HCT116 (cell line): ENCODE data around the gene CDH3. TPM values are rescaled to one million over a fixed set of nuclear protein-coding genes. Genes with fewer than 3 reads are reported as not detected.

Source experiments
- ATAC-seq: fragments of 200-7000 bp; cut with Tn5 transposase; 2 replicates; pipeline ENCODE4 v1.9.1; 2020; ENCODE audit warnings: mild to moderate bottlenecking, moderate library complexity
- BruUV-seq: library from RNA; stranded (reverse); fragments of 400-500 nt; replicated peaks from 2 replicates; lab custom pipeline; 2021; lab: Mats Ljungman, UMichigan
- CTCF ChIA-PET: fragments of 300-600 bp; sonication (Branson Sonifier 250); formaldehyde crosslinking; loops from one replicate; lab custom pipeline; 2021; ENCODE audit warnings: antibody characterized with exemption; lab: Charles Lee
- POLR2A ChIA-PET: fragments of 300-600, 350-600 bp; sonication (Branson Sonifier 250); formaldehyde crosslinking; loops from one replicate; lab custom pipeline; 2021; ENCODE audit warnings: antibody characterized with exemption; lab: Charles Lee
- RAD21 ChIA-PET, 2 experiments: fragments of 300-600 bp; sonication (Branson Sonifier 250); formaldehyde crosslinking; loops; one replicate each; lab custom pipeline; 2023; ENCODE audit warnings: low total read pairs in 2 of 2; ENCODE audit not compliant: uncharacterized antibody in 2 of 2, unreplicated experiment in 2 of 2, low non-redundant PET in 1 of 2; lab: Charles Lee
- DNase-seq: peaks from one replicate; pipeline ENCODE4 v3.0.0-alpha.2; 2010; ENCODE audit warnings: low read depth, low spot score
- H2AFZ ChIP-seq: fragments of 200-600 bp; shearing (Covaris generic), sonication (generic); 2 replicates; pipeline ENCODE4 v1.6.1; 2017; ENCODE audit warnings: low read depth, mixed run types, mixed read lengths, antibody characterized with exemption, low read length; ENCODE audit not compliant: poor library complexity, severe bottlenecking
- H3K27ac ChIP-seq: 2 replicates; pipeline ENCODE4 v1.5.1; 2012; ENCODE audit warnings: low read depth, low read length
- H3K27me3 ChIP-seq: fragments of 200-600 bp; sonication (generic); 2 replicates; pipeline ENCODE4 v1.6.1; 2016; ENCODE audit warnings: mixed run types, low read length, mixed read lengths; ENCODE audit not compliant: insufficient read depth
- H3K36me3 ChIP-seq, 2 experiments: fragments of 200-500 bp in 1 of 2; fragments of 200-600 bp in 1 of 2; sonication (Bioruptor generic) in 1 of 2; sonication (generic) in 1 of 2; 2 replicates each; pipeline versions ENCODE4 v1.5.1 to v1.6.1; 2014 to 2016; ENCODE audit warnings: low read length in 2 of 2, inconsistent platforms in 1 of 2, mixed read lengths in 1 of 2, mixed run types in 1 of 2; ENCODE audit not compliant: insufficient read depth in 2 of 2, control insufficient read depth in 1 of 2
- H3K4me1 ChIP-seq, 2 experiments: fragments of 200-600 bp in 1 of 2; sonication (generic) in 1 of 2; 2 replicates each; pipeline versions ENCODE4 v1.5.1 to v1.6.1; 2012 to 2017; ENCODE audit warnings: low read length in 2 of 2, inconsistent platforms in 1 of 2, mild to moderate bottlenecking in 1 of 2, mixed read lengths in 1 of 2, mixed run types in 1 of 2, moderate library complexity in 1 of 2; ENCODE audit not compliant: insufficient read depth in 2 of 2, control insufficient read depth in 1 of 2
- H3K4me2 ChIP-seq: fragments of 200-600 bp; sonication (generic); 2 replicates; pipeline ENCODE4 v1.6.1; 2017; ENCODE audit warnings: mixed run types, low read length, mixed read lengths
- H3K4me3 ChIP-seq, 2 experiments: fragments of 200-600 bp in 1 of 2; sonication (generic) in 1 of 2; replicated peaks in 1 of 2; 2 replicates each; pipeline ENCODE4 v1.5.1; 2011 to 2016; ENCODE audit warnings: low read length in 2 of 2, control low read depth in 1 of 2, low read depth in 1 of 2, mild to moderate bottlenecking in 1 of 2, mixed read lengths in 1 of 2, mixed run types in 1 of 2
- H3K79me2 ChIP-seq: fragments of 200-600 bp; sonication (generic); 2 replicates; pipeline ENCODE4 v1.6.1; 2017; ENCODE audit warnings: mild to moderate bottlenecking, mixed run types, low read length, moderate library complexity, mixed read lengths; ENCODE audit not compliant: insufficient read depth
- H3K9ac ChIP-seq: fragments of 200-600 bp; sonication (generic); 2 replicates; pipeline ENCODE4 v1.6.1; 2016; ENCODE audit warnings: low read length, mixed read lengths
- H3K9me2 ChIP-seq: fragments of 200-600 bp; sonication (generic), shearing (Covaris generic); 2 replicates; pipeline ENCODE4 v1.6.1; 2017; ENCODE audit warnings: mixed run types, mild to moderate bottlenecking, moderate library complexity; ENCODE audit not compliant: insufficient read depth
- H3K9me3 ChIP-seq, 2 experiments: fragments of 200-500 bp in 1 of 2; fragments of 200-600 bp in 1 of 2; sonication (Bioruptor generic) in 1 of 2; sonication (generic) in 1 of 2; 2 replicates each; pipeline ENCODE4 v1.6.1; 2014 to 2017; ENCODE audit warnings: low read length in 2 of 2, mixed read lengths in 2 of 2, inconsistent platforms in 1 of 2, low read depth in 1 of 2, mild to moderate bottlenecking in 1 of 2, mixed run types in 1 of 2, moderate library complexity in 1 of 2; ENCODE audit not compliant: control insufficient read depth in 1 of 2, insufficient read depth in 1 of 2
- H4K20me1 ChIP-seq: fragments of 200-600 bp; sonication (generic), shearing (Covaris generic); 2 replicates; pipeline ENCODE4 v1.6.1; 2017; ENCODE audit warnings: mixed run types, mild to moderate bottlenecking, moderate library complexity; ENCODE audit not compliant: insufficient read depth
- CBX3 ChIP-seq: IDR thresholded peaks from 2 replicates; pipeline ENCODE4 v1.6.1; 2012; ENCODE audit warnings: low read depth
- EGR1 ChIP-seq: IDR thresholded peaks from 2 replicates; pipeline ENCODE4 v1.6.1; 2012; ENCODE audit warnings: low read depth
- ELF1 ChIP-seq: IDR thresholded peaks from 2 replicates; pipeline ENCODE4 v1.6.1; 2012; ENCODE audit warnings: low read depth, borderline replicate concordance
- EZH2 ChIP-seq: fragments of 200-600 bp; sonication (generic); IDR thresholded peaks from 2 replicates; pipeline ENCODE4 v1.6.1; 2017; ENCODE audit warnings: antibody characterized with exemption, mixed run types
- FOSL1 ChIP-seq: IDR thresholded peaks from 2 replicates; pipeline ENCODE4 v1.6.1; 2012; ENCODE audit warnings: low read depth
- MAX ChIP-seq: IDR thresholded peaks from 2 replicates; pipeline ENCODE4 v1.6.1; 2012
- POLR2A ChIP-seq: IDR thresholded peaks from 2 replicates; pipeline ENCODE4 v1.7.0; 2011; ENCODE audit warnings: borderline replicate concordance; ENCODE audit not compliant: insufficient read depth, insufficient read length; ENCODE audit errors: extremely low read depth
- RAD21 ChIP-seq: IDR thresholded peaks from 2 replicates; pipeline ENCODE4 v1.6.1; 2012; ENCODE audit warnings: low read depth, mild to moderate bottlenecking
- REST ChIP-seq: IDR thresholded peaks from 2 replicates; pipeline ENCODE4 v1.6.1; 2012; ENCODE audit warnings: low read depth
- SIN3A ChIP-seq: IDR thresholded peaks from 2 replicates; pipeline ENCODE4 v1.6.1; 2012; ENCODE audit warnings: low read depth
- SRF ChIP-seq: IDR thresholded peaks from 2 replicates; pipeline ENCODE4 v1.6.1; 2012; ENCODE audit warnings: low read depth
- TCF7L2 ChIP-seq: IDR thresholded peaks from 2 replicates; pipeline ENCODE4 v1.7.0; 2011; ENCODE audit warnings: borderline replicate concordance, inconsistent platforms; ENCODE audit not compliant: insufficient read depth, insufficient read length; ENCODE audit errors: extremely low read depth
- YY1 ChIP-seq: IDR thresholded peaks from 2 replicates; pipeline ENCODE4 v1.6.1; 2011; ENCODE audit warnings: low read length, low read depth, moderate library complexity, mild to moderate bottlenecking; ENCODE audit not compliant: insufficient replicate concordance; ENCODE audit errors: extremely low read depth
- ZBTB33 ChIP-seq: IDR thresholded peaks from 2 replicates; pipeline ENCODE4 v1.6.1; 2011; ENCODE audit warnings: mild to moderate bottlenecking, low read length, moderate library complexity; ENCODE audit not compliant: insufficient replicate concordance; ENCODE audit errors: extremely low read depth
- ZNF274 ChIP-seq: fragments of 200-500 bp; sonication (Bioruptor generic); IDR thresholded peaks from 2 replicates; pipeline ENCODE4 v1.6.1; 2014; ENCODE audit warnings: mild to moderate bottlenecking, low read depth, low read length, inconsistent platforms
- intact Hi-C: fragments of 100-400 bp; cut with micrococcal nuclease; formaldehyde crosslinking; loops from 2 replicates; pipeline ENCODE4 v1.10.0; 2022
- total RNA-seq: library from RNA; stranded (reverse); gene quantifications from one replicate; pipeline ENCODE4 v1.2.1, GENCODE V29; 2021; ENCODE audit not compliant: unreplicated experiment
- TF ChIP-seq, protein P1 (sequence below): IDR thresholded peaks from 2 replicates; pipeline ENCODE4 v1.6.1; 2012

Gene CDH3
- total RNA-seq, 1 experiment from 2014 or later = 94.7 TPM

DNA sequence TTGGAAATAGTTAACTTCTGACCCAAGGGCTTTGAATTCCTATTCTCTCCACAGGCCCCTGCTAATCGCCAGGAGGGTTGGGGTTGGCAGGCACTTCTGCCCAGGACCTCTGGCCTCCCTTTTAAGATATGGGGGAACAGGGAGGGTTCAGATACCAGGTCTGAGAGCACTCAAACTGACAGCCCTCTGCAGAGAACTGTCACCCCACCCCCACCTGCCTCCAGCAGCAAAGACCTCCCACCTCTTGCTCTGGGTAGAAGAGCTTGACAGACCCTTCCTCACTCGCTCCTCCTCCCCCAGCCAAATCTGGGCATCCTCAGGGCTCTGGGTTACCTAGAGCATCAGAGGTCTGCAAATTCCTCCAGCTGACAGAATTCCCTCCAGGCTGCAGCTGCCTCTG lies 11.6 kb downstream of the CDH3 start:
- POLR2A ChIA-PET = no interaction called here

DNA sequence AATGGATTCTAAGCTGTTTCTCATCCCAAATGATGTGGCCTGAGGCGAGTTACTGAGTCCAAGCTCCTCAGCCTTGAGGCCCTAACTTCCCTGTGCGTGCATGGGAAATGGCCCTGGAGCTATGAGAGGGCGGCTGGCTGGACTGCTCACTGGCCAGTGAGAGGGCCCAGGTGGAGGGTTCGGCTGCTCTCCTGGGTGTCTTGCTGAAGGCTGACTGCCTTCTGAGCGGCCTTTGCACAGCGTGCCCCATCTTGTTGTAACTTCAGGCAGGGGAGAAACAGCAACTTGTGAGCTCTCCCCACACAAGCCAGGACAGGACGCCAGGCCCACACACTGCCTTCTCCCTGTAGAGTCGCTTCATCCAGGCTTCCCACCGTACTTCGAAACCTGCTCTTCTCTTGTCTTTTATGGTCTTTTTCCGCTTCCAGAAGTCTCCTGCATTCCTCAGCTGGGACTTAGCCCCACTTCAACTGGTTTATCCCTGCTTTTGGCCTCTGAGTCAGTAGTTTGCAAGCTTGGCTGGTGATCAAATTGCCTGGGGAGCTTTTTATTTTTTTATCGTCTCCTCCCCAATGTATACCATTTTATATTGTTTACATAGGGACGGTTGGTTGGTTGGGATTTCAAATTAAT lies 13.3 kb downstream of the CDH3 start:
- Histone ChIP-seq H3K4me3 (peak overlapping the region; percentile 12 to 40), H3K4me1 (peaks cover 60 to 84% of the 10 kb centered on the region in 2 experiments), H4K20me1 (no peaks in the 10 kb centered on the region), H3K27me3 (no peaks in the 10 kb centered on the region), H2AFZ (no peak overlapping the region), H3K9me3 (no peaks in the 10 kb centered on the region), H3K27ac (peak overlapping the region; percentile 80), H3K4me2 (peak overlapping the region; percentile 74), H3K9ac (peak overlapping the region; percentile 62), H3K79me2 (peaks cover 66% of the 10 kb centered on the region), H3K36me3 (no peaks in the 10 kb centered on the region), H3K9me2 (no peaks in the 10 kb centered on the region)
- intact Hi-C loops = no loop called here
- CTCF ChIA-PET = interaction anchor here (1.2 to 1.4 kb wide), 2 partner anchors 14 to 68 kb away, joined by 6 to 8 read pairs; partner anchors contain the start of gene CDH3
- POLR2A ChIA-PET = interaction anchor here (1.3 to 1.5 kb wide), 4 partner anchors 10 to 78 kb away, joined by 4 to 8 read pairs (median 6); partner anchors contain the start of gene CDH1
- peak; percentile 83 for DNase-seq
- no TSS peak for BruUV-seq
- RAD21 ChIA-PET = interaction anchor here (0.5 to 1.2 kb wide), 4 partner anchors 12 to 67 kb away, joined by 3 to 5 read pairs (median 4); no protein-coding TSS in a partner anchor
- peak; percentile 82 for ATAC-seq
- TF ChIP-seq, protein P1, sequence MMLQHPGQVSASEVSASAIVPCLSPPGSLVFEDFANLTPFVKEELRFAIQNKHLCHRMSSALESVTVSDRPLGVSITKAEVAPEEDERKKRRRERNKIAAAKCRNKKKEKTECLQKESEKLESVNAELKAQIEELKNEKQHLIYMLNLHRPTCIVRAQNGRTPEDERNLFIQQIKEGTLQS = no peak
- TF ChIP-seq ELF1 = no peak
- TF ChIP-seq FOSL1 = peak; percentile 74
- no peak for TF ChIP-seq ZBTB33
- no peak for TF ChIP-seq REST
- TF ChIP-seq EGR1 = no peak
- TF ChIP-seq YY1 = peak; percentile 34
- TF ChIP-seq MAX = no peak; the same call in 1 of the 2 replicates

More for the DNA sequence above, 11.6 kb downstream of the CDH3 start:
- Histone ChIP-seq H2AFZ (no peak overlapping the region), H3K27ac (no peak overlapping the region), H3K9me2 (no peaks in the 10 kb centered on the region), H3K9me3 (no peaks in the 10 kb centered on the region), H3K27me3 (no peaks in the 10 kb centered on the region), H3K4me1 (peaks cover 65 to 89% of the 10 kb centered on the region in 2 experiments), H3K36me3 (no peaks in the 10 kb centered on the region), H3K79me2 (peaks cover 63% of the 10 kb centered on the region), H3K4me3 (no peak overlapping the region), H4K20me1 (no peaks in the 10 kb centered on the region), H3K9ac (no peak overlapping the region), H3K4me2 (peak overlapping the region; percentile 4; the same call in 1 of the 2 replicates)
- CTCF ChIA-PET = no interaction called here
- no TSS peak for BruUV-seq
- ATAC-seq (no peak), DNase-seq (no peak)
- RAD21 ChIA-PET = no interaction called here
- no peak for TF ChIP-seq SRF
- no peak for TF ChIP-seq EGR1
- no peak for TF ChIP-seq FOSL1
- no peak for TF ChIP-seq ZNF274
- no peak for TF ChIP-seq POLR2A
- TF ChIP-seq CBX3 = no peak
- TF ChIP-seq TCF7L2 = no peak
- TF ChIP-seq EZH2 = no peak
- TF ChIP-seq SIN3A = no peak
- no peak for TF ChIP-seq RAD21
- intact Hi-C loops = no loop called here
